SH-SY5Y (cell line): ENCODE data around the gene RAB40C.

ENCODE experiments used
- GATA2 ChIP-seq: IDR thresholded peaks from 2 replicates; pipeline ENCODE4 v1.6.1; 2011; ENCODE audit warnings: mild to moderate bottlenecking, low read depth, low read length
- GATA3 ChIP-seq: IDR thresholded peaks from 2 replicates; pipeline ENCODE4 v1.6.1; 2011; ENCODE audit warnings: low read depth, mild to moderate bottlenecking, low read length, moderate library complexity

DNA sequence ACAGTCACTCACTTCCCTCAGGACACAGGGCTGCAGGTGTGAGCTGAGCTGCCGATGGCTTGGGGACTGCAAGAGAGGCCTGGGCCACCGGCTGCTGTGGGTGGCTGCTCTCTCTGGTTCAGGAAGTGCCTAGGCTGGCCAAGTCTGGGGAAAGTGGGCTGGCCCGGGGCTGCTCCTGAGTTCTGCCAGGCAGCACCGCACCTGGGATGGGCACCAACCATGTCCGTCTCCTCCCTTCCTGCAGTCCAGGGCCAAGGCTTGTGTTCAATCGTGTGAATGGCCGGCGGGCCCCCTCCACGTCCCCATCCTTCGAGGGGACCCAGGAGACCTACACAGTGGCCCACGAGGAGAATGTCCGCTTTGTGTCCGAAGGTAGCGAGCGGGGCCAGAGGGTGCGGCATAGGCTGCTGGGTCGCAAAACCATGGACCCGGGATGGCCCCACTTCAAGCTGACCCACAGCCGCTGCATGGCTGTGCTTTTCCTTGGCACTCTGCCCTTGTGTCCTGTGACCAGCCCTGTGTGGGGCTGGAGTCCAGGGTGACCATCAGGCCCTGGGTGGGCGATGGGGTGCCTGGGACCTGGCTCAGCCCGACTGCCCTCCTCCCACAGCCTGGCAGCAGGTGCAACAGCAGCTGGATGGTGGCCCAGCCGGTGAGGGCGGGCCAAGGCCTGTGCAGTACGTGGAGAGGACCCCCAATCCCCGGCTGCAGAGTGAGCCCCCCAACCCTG is 57.5 kb downstream of the RAB40C start:
- TF ChIP-seq GATA2 (no peak), GATA3 (no peak)
